Upper lobe of right lung (tissue), 1 donor: ENCODE results near the gene SLC35A3. TPM values are rescaled to one million over a fixed set of nuclear protein-coding genes. Genes with fewer than 3 reads are reported as not detected.
"Not testable (repeated sequence)": the region's sequence is repeated elsewhere in the genome, so short reads cannot be mapped to it uniquely, and the experiment has no call there.

Experiments used
- ATAC-seq: fragments of 200-7000 bp; cut with Tn5 transposase; one replicate; pipeline ENCODE4 v1.9.1; 2020; ENCODE audit warnings: mild to moderate bottlenecking, moderate library complexity
- DNase-seq: peaks from one replicate; pipeline ENCODE4 v3.0.0-alpha.2; 2020
- H3K27ac ChIP-seq: fragments of 200-600 bp; one replicate; pipeline ENCODE4 v1.8.0; 2022
- H3K27me3 ChIP-seq: fragments of 200-600 bp; one replicate; pipeline ENCODE4 v1.8.0; 2022; ENCODE audit warnings: mild to moderate bottlenecking
- H3K36me3 ChIP-seq: fragments of 200-600 bp; one replicate; pipeline ENCODE4 v1.8.0; 2022
- H3K4me1 ChIP-seq: fragments of 200-600 bp; one replicate; pipeline ENCODE4 v1.8.0; 2022
- H3K4me3 ChIP-seq: fragments of 200-600 bp; one replicate; pipeline ENCODE4 v1.8.0; 2022; ENCODE audit warnings: mild to moderate bottlenecking
- H3K9me3 ChIP-seq: fragments of 200-600 bp; one replicate; pipeline ENCODE4 v1.8.0; 2022
- CTCF ChIP-seq: fragments of 200-600 bp; IDR thresholded peaks from one replicate; pipeline ENCODE4 v1.8.0; 2022; ENCODE audit warnings: antibody characterized with exemption
- intact Hi-C: fragments of 100-400 bp; cut with DNase I; formaldehyde crosslinking; loops from one replicate; pipeline ENCODE4 v1.11.0; 2022
- total RNA-seq: library from RNA; stranded (reverse); fragmentation: NEBNext Ultra II Directional; extraction: Animal tissue kit (Norgen Biotek cat#: 25700); gene quantifications from one replicate; pipeline ENCODE4 v1.2.1, GENCODE V29; 2021
- donor health status: DM: no; HTN: yes; CAD: no; lungs with severe emphysema.

Gene SLC35A3
- total RNA-seq, 1 donor from 2014 or later, result 30.4 TPM

GRCh38 chr1:99956755-99957154 is 13.0 kb upstream of the SLC35A3 start:
- Histone ChIP-seq H3K27ac (no peak overlapping the region), H3K4me3 (no peak overlapping the region), H3K36me3 (no peaks in the 10 kb centered on the region), H3K9me3 (no peaks in the 10 kb centered on the region), H3K4me1 (no peaks in the 10 kb centered on the region), H3K27me3 (no peaks in the 10 kb centered on the region)
- ATAC-seq (no peak), DNase-seq (no peak)
- TF ChIP-seq CTCF, result no peak
- intact Hi-C loops, result no loop called here

GRCh38 chr1:99957818-99958217 is 12.0 kb upstream of the SLC35A3 start:
- no peak for DNase-seq
- no peak for TF ChIP-seq CTCF
- Histone ChIP-seq H3K27me3 (no peaks in the 10 kb centered on the region), H3K36me3 (no peaks in the 10 kb centered on the region), H3K9me3 (no peaks in the 10 kb centered on the region), H3K4me1 (no peaks in the 10 kb centered on the region), H3K4me3 (no peak overlapping the region), H3K27ac (no peak overlapping the region)
- intact Hi-C loops, result no loop called here
- no peak for ATAC-seq

- H3K27ac ChIP-seq, H3K36me3 ChIP-seq, H3K4me1 ChIP-seq, H3K4me3 ChIP-seq, DNase-seq, H3K9me3 ChIP-seq, H3K27me3 ChIP-seq, intact Hi-C loops, ATAC-seq: not testable (repeated sequence)
Observed at GRCh38 chr1:99959189-99959705, 10.5 kb upstream of the SLC35A3 start.

- H3K9me3 ChIP-seq, H3K4me3 ChIP-seq, H3K27ac ChIP-seq, H3K27me3 ChIP-seq, ATAC-seq, H3K4me1 ChIP-seq, DNase-seq, intact Hi-C loops, H3K36me3 ChIP-seq: not testable (repeated sequence)
Observed at GRCh38 chr1:99960260-99960659, 9.5 kb upstream of the SLC35A3 start.

- H3K27me3 ChIP-seq, result no peaks in the 10 kb centered on the region
- no peaks in the 10 kb centered on the region for H3K4me1 ChIP-seq
- no peaks in the 10 kb centered on the region for H3K36me3 ChIP-seq
- TF ChIP-seq CTCF, result no peak
- intact Hi-C loops, result no loop called here
- no peaks in the 10 kb centered on the region for H3K9me3 ChIP-seq
- DNase-seq, result no peak
- no peak overlapping the region for H3K27ac ChIP-seq
- H3K4me3 ChIP-seq, result no peak overlapping the region
- ATAC-seq, result no peak
Observed at GRCh38 chr1:99963041-99963795, 6.6 kb upstream of the SLC35A3 start.

- Histone ChIP-seq H3K4me1 (peaks cover 7% of the 10 kb centered on the region), H3K4me3 (no peak overlapping the region), H3K27me3 (no peaks in the 10 kb centered on the region), H3K27ac (no peak overlapping the region), H3K9me3 (no peaks in the 10 kb centered on the region), H3K36me3 (no peaks in the 10 kb centered on the region)
- ATAC-seq (peak; percentile 70), DNase-seq (no peak)
- intact Hi-C loops, result no loop called here
- TF ChIP-seq CTCF, result no peak
Observed at GRCh38 chr1:99964806-99965205, 5.0 kb upstream of the SLC35A3 start.
